ENCODE measurements around the gene RPL19.

RPL19 gene

GRCh38 chr17:39178536-39178935 is 21.5 kb upstream of the RPL19 start:
- H3K4me3 ChIP-seq (replicated peaks; ENCODE audit: low read depth, low read length) = no peak overlapping the region
- no peak for DNase-seq (ENCODE audit: extremely low read depth, low read depth)
- TF ChIP-seq, protein P1, sequence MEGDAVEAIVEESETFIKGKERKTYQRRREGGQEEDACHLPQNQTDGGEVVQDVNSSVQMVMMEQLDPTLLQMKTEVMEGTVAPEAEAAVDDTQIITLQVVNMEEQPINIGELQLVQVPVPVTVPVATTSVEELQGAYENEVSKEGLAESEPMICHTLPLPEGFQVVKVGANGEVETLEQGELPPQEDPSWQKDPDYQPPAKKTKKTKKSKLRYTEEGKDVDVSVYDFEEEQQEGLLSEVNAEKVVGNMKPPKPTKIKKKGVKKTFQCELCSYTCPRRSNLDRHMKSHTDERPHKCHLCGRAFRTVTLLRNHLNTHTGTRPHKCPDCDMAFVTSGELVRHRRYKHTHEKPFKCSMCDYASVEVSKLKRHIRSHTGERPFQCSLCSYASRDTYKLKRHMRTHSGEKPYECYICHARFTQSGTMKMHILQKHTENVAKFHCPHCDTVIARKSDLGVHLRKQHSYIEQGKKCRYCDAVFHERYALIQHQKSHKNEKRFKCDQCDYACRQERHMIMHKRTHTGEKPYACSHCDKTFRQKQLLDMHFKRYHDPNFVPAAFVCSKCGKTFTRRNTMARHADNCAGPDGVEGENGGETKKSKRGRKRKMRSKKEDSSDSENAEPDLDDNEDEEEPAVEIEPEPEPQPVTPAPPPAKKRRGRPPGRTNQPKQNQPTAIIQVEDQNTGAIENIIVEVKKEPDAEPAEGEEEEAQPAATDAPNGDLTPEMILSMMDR (IDR thresholded peaks at IDR 0.05; ENCODE audit: low read depth, low read length, missing control alignments) = no peak

- no peak for DNase-seq (ENCODE audit: extremely low read depth, low read depth)
- TF ChIP-seq, protein P1 (IDR thresholded peaks at IDR 0.05; ENCODE audit: low read depth, low read length, missing control alignments) = no peak
These were observed 18.8 kb upstream of the RPL19 start for GRCh38 chr17:39181303-39181702.

GRCh38 chr17:39183045-39183444 is 17.0 kb upstream of the RPL19 start:
- no peak overlapping the region for H3K4me3 ChIP-seq (replicated peaks; ENCODE audit: low read depth, low read length)
- TF ChIP-seq, protein P1 (IDR thresholded peaks at IDR 0.05; ENCODE audit: low read depth, low read length, missing control alignments) = no peak
- DNase-seq (ENCODE audit: extremely low read depth, low read depth) = no peak

More at GRCh38 chr17:39181303-39181702, 18.8 kb upstream of the RPL19 start:
- no peak overlapping the region for H3K4me3 ChIP-seq (replicated peaks; ENCODE audit: low read depth, low read length)

GRCh38 chr17:39183720-39184119 is 16.4 kb upstream of the RPL19 start:
- TF ChIP-seq, protein P1 (IDR thresholded peaks at IDR 0.05; ENCODE audit: low read depth, low read length, missing control alignments) = no peak
- H3K4me3 ChIP-seq (replicated peaks; ENCODE audit: low read depth, low read length) = no peak overlapping the region
- no peak for DNase-seq (ENCODE audit: extremely low read depth, low read depth)

DNA sequence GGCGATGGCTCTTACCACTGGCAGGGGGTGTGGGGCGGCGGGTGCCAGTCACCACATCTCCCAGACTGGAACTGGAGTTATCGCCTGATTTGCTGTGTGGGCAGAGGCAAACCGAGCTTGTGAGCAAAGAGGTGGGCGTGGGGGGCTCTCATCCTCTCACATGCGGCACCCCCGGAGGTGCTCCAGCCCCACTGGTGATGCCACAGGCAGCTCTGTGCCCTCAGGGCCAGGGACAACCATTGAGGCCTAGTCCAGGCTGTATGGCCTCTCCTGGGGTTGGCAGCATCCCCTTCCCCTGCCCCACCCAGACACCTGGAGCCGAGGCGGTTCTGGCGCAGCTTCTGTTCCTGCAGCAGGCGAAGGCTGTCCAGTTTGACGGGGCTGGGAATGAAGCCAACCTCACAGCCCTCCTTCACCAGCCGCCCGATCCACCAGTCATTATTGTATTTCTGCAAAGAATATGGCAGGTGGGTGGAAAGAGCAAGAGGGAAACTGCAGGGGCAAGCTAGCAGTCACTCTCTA is 13.5 kb upstream of the RPL19 start:
- TF ChIP-seq, protein P1 (IDR thresholded peaks at IDR 0.05; ENCODE audit: low read depth, low read length, missing control alignments) = no peak
- no peak for DNase-seq (ENCODE audit: extremely low read depth, low read depth)
- H3K4me3 ChIP-seq (replicated peaks; ENCODE audit: low read depth, low read length) = no peak overlapping the region

- no peak for DNase-seq (ENCODE audit: extremely low read depth, low read depth)
- H3K4me3 ChIP-seq (replicated peaks; ENCODE audit: low read depth, low read length) = no peak overlapping the region
- TF ChIP-seq, protein P1 (IDR thresholded peaks at IDR 0.05; ENCODE audit: low read depth, low read length, missing control alignments) = no peak
These were observed 12.8 kb upstream of the RPL19 start for GRCh38 chr17:39187152-39187830.
